Stimulated activated CD4-positive, alpha-beta T cell treated with anti-CD3 and anti-CD28 coated beads, Interleukin-4, amount 100 ng/mL, for 24 hours (primary cell): Measurements from ENCODE around the gene CDH22.

Experiments used
- DNase-seq: peaks from one replicate; pipeline ENCODE4 v3.0.0-alpha.2; 2020

Gene CDH22

DNA sequence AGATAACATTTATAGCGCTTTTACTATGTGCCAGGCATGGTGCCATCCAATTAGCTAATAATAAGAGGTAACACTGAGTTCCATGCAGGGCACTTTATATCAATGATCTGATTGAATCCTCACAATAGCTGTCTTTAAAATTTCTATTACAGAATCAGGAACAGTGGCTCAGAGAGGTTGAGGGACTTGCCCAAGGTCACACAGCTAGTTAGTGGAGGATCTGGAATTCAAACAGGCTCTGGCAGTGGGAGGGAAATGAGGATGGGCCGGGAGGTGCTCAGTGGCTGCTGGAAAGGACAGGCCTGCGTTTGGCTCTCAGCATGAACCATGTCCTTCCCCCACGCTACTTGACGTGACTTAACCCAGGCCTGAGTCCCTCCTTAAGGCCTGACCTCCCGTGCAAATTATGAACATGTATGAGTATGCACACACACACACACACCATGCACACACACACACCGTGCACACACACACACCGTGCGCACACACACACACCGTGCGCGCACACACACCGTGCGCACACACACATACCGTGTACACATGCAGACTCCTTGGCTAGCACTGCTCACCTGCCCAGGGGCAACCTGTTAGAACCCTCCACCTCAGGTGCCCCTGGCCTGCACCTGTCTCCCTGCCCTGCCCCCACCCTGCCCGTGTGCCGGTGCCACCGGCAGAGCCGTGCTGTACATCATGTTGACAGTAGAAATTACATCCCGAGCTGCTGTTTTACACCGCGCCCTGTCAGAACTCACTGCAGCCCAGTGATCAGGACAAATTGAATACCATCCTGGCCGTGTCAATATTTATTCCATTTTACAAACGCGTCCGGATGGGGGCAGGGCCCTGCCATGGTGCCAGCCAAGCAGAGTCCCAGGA, 43.7 kb downstream of the CDH22 start:
- DNase-seq, result no peak

DNA sequence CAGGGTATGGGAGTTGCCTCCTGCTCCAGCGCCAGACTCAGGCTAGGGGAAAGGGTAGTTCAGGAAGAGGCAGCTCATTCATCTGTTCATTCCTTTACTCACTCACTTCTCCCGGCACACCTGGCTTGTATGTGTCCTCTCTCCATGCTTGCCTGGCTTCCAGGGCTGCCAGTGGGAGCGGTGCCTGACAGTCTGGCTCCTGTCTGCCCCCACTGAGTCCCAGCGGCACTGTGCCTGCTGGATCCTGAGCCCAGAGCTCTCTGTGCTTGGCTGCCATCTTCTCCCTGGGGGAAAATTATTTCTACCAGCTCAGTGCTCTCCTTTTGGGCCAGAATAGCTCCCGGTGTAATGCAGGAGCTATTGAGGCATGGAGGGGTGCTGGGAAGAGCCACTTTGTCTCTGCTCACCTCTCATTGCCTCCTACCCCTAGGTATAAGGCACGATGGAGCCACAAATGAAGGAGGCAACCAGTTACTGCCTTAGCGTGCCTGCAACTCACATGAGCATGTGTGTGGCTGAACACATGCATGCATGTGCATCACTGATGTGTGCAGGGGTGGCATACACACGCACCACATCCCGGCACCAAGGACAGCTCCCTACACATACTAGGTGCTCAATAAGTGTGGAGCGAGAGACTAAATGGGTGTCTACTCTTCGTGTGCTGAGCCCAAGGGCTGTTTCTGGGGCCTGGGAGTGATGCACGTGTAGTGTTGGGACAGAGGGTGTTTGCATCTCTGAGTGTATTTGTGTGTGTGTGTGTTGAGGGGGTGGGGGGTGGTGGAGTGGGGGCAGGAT, 46.6 kb downstream of the CDH22 start:
- no peak for DNase-seq

DNA sequence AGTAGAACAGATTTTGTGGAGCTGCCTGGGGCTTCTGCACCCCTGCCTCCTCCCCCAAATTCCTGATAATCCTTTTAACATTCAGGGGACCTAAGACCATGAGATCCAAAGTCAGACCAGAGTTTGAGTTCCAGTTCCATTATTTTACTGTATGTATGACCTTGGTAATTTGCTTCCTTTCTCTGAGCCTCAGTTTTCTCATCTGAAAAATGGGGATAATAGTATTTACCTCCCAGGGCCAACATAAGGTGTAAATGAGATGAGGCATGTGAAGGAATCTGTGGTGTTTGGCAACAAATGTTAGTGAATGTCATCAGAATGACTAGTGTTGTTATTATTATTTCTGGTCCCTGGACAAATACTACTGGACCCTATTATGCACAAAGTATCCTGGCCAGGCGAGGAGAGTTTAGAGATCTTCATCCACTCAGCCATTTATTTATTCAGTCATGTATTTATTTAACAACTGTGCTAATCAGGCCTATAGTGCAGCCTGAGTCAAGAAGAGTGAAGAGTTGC, 47.3 kb downstream of the CDH22 start:
- DNase-seq, result no peak

DNA sequence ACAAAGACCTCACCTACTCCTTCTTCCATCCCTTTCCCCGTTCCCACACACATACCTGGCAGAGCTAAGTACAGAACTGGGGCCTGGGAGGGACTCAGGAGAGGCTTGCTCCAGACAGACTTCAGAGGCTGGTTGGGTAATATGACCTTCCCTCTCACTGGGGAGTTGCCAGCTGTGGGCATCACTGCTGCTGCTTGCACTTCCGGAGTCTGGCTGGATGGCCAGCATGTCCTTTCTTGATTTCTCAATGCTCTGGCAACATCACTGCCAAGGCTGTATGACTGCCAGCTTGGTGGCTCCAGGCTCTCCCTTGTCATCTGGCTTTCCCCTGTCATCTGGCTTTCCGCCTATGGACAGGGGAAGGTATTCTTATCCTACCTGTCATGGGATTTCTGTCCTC, 47.8 kb downstream of the CDH22 start:
- no peak for DNase-seq

DNA sequence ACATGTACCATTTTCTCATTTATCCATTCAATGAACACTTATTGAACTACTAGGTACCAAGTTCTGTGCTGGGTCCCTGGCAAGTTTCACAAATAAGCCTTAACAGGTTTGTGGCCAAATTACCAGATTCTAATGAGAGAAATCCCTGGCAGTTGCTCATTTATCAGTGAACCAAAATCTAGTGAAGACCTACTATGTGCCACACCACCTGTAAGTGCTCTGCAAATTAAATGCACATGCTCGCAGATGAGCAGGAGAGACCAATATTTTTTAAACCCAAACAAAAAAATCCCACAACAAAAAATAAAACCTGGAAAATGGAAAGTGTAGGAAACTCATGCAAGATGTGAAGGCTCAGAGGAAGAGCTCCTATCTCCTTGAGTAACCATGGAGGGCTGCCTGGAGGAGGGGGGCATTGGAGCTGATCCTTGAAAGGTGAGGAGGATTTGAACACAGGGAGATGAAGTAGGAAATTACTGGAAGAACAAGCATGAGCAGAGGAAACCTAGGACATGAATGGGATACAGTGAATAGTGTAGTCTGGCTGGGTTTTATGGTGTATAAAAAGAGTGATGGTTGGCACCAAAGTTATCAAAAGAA, 48.9 kb downstream of the CDH22 start:
- no peak for DNase-seq

DNA sequence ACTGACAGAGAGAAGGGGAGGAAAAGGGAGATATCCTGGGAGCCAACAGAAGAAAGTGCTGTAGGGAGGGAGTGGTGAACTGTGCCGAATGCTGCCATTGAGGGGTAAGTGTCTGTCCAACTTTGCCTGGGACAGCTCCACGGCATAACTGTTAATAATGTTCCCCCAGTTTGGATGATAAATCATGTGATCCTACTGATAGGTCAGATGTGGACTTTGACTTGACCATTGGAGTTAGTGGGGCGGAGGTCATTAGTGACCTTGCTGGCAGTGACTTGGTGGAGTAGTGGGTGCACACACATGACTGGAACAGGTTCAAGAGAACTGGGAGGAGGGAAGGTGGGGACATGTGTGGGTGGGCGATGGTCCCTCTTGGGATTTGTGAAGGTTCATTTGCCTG, 50.4 kb downstream of the CDH22 start:
- no peak for DNase-seq

DNA sequence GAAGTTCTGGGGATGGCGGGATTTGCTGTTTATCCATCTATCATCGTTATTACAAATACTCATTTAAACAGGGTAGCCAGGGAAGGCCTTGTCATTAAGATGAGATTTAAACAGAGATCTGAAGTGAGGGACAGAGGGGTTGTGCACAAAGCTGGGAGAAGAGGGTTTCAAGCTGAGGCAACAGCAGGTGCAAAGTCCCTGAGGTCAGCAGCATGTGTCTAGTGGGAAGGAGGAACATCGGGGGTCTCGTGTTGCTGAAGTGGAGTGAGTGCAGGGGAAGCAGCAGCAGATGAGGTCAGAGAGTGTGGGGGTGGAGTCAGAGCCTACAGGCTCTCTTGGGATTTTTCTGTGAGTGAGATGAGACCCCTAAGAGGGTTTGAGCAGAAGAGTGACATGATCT, 52.0 kb downstream of the CDH22 start:
- DNase-seq, result no peak

DNA sequence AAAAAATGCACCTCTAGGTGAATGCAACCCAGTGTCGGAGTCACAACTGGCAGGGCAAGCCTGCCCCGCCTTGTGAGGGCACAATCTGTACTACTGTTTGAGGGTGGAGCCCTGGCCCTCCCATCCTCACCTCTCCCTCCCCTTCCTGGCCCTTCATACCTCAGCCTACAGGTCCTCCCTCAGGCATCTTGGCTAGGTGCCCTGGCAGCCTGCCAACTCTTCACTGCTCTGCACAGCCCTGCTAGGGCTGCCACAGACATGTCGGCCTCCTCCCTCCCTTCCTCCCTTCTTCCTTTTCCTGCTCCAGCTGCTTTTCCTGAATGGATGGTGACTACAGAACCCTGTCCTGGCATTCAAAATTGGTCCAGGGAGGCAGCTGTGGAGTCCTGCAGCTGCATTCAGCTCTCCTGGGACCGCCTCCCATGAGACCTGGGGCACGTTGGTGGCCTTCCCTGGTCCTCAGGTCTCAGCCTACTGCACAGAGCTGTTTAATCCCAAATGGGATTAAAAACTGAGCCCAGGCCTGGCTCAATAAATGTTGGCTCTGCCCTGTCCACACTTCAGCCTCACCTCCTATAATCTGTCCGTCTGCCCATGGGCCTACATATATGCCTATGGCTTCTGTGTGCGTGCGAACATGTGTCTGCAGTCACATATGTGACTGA, 52.7 kb downstream of the CDH22 start:
- no peak for DNase-seq

DNA sequence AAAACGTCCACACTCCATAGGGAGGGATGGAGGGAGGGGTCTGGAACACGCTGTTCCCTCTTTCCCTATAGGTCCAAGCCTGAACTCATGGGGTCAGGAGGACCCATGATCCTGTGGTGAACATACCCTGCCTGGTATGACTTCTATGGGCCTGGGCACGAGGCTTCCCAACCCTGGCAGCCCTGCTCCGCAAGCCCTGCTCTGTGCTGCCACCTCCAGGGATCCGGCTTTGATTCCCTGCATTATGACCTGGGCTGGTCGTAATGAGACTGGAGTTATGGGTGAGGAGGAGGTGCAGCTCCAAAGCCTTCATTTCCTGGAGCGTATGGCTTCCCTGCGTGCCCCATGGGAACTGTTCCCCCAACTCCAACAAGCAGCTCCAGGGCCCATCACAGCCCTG, 54.9 kb downstream of the CDH22 start:
- no peak for DNase-seq

DNA sequence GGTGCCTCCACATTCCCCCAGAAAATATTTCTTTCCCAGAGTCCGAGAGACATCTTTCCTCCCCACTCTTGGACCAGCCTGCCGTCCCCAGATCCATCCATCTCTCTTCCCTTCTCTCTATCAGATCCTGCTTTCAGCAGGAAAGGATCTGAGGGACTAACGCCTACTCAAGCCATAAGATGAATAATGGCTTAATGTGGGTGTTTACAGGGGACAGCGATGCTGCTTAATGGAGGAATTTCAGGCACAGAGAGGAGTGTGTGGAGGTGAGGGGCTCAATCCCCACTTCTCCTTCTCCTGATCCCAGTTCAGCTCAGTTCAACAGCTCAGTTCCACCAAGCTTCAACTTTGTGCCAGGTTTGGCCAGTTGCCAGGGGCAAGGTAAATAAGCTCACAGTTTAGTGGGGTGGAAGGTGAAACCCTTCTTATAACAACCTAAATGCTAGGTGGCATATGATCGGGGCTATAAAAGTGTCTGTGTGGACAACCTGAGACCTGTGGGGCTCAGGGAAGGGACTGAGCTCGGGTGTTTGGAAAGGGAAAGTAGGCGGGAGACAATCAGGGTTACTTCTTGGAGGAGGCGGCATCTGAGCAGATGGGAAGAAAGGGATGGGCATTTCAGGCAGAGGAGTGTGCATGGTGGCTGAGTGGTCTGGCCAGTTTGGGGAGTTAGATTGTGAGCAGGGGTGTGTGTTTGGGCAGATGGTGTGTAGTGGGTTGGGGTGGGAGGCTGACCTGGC, 55.8 kb downstream of the CDH22 start:
- no peak for DNase-seq

DNA sequence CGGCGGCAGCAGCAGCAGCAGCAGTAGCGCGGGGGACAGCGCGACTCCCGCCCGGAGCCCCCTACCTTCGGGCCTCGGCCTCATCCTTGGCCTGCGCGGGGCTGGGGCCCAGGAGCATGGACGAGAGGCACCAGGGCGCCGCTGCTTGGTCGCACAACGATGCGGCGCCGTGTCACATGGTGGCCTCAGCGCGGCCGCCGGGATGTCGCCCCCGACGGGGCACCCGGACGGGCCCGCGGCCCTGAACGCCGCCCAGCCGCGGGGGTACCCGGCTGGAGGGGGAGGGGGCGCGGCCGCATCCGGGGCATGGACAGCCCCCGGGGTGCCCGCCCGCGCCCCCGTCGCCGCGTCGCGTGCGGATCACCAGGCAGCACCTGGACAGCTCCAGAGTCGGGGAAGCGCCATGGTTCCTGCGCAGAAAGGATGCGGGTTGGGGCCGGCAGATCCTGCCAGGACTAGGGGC, 57.1 kb downstream of the CDH22 start:
- no peak for DNase-seq

DNA sequence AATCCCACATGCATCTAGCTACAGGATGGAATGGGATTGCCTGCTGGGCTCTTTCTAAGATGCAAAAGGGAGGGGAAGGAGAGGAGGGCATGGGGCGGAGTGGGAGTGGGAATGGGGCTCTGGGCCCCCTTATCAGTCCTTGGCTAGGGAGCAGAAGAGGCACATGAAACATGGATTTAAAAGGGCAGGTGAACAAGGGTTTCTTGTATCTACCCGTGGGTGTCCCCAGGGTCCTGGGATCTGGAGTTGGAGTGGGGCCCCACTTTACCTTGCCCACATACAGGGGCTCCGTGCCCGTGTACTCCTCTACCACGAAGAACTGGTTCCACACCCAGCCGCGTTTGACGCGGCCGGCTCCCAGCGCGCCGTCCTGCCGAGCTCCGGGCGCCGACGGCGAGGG, 57.5 kb downstream of the CDH22 start:
- DNase-seq, result no peak

DNA sequence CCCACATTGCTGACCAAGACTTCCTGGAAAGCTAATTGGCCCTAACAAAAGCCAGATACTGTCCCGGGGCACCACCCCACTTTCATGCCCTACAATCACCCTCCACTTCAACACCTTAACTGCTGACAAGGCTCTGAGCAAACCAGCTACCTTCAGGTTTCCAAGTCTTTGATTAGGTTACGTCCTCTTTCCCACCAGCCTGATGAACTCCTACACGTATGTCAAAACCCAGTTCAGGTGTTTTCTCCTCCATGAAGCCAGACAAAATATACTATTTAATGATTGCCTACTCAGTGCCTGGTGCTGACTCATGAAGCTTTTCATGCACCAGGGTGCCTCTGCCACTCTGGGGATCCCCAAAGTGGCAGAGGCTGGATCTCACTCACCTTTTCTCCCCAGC, 58.6 kb downstream of the CDH22 start:
- no peak for DNase-seq

DNA sequence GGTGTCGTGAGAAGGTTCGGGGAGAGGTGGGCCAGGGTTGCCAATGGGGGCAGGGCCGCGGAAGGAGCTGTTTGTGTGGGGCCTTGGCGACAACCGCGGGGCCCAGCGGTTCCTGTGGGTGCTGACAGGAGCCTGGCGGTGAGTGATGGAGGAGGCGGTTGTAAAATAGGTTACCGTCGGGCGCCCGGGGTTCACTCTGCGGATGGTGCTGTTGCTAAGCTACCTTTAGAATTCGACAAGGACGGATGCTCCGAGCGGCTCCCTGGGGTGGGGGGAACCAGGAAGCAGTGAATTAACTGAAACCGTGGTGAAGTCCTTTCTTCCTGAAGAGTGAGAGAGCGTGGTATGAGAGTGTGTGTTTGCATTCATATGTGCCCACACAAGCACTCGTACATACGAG, 61.7 kb downstream of the CDH22 start:
- DNase-seq, result no peak

DNA sequence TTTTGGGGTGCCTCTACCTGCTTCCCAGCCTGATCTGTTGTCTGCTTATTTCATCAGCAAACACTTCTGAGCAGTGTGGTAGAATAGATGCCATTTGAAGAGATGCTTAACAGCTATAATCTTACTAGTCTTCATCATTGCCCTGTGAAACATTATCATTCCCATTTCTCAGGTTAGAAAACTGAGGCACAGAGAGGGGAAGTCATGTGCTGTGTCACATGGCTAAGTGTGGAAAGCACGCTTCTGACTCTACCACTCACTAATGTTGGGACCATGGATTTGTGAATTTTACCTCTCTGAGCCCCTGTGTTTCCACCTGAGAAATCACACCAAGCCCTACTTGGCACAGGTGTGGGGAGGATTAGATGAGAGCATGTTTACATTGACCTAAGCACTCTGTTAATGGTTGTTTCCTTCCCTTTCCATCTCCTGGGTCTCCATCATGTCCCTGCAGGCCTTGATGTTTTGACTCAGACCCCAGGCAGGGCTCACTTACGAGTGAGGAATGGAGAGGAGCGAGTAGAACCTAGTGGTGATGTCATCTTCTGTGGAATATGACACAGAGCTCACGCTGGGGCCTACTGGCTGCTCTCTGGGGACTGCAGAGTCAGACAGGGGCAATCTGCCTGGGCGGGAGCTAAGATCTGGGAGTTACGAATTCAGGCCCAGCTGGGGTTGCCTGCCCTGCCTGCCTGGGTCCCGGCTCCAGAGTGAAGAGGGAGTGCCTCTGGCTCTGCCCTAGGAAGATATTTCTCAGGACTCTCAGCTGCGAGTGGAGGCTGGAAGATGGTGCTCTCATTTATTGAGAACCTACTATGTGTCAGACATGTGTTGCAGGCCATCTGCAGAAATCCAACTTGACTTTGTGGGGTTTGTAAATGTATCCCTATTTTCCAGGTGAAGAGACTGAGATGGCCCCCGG, 64.3 kb downstream of the CDH22 start:
- no peak for DNase-seq

DNA sequence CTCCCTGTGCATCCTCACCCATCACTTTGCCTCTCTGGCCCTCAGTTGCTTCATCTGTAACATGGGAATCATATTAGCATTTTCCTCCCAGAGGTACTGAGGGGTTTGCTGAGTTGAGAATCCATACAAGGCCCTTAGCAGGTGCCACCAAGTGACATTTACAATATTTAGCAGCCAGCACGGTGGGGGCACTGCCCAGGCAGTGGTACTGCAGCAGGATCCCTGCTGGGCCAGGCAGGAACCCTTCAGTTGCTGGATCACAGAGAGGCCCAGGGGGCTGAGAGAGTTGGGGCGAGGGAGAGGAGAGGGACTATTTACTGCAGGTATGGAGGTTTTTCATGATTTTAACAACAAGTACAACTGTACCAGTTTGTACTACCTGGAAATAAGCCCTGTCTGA, 65.9 kb downstream of the CDH22 start:
- no peak for DNase-seq

DNA sequence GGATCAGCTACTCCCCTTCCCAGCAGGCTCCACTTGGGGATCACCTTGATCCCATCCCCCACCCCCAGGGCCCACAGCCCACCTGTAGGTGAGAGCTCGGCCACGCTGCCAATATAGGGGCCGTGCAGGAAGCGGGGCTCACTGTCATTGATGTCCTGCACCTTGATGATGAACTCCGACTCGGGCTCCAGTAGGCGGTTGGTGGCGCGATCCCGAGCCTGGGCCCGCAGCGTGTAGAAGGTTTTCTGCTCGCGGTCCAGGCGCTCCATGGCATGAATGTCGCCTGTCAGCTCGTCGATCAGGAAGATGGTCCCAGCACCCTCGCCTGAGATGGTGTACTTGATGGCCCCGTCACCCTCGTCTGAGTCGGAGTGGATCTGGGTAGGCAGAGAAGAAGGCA, 67.4 kb downstream of the CDH22 start:
- no peak for DNase-seq

DNA sequence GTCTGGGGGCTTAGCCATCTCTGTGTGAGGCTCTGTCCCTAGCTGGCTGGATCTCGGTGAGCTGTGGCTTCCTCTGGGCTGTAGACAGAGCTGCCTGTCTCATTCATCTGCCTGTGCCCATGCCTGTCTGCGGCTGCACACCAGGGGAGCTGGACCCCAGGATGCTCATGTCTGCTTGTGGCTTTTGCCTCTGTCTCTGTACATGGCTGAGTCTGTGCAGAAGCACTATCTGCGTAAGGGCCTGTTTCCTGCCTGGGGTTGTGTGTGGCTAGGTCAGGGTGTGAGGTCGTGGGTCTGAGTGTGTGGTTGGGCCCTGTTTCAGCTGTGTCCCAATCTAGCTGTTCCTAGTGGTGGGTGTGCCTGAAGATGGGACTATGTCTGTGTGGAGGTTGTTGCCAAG, 68.2 kb downstream of the CDH22 start:
- DNase-seq, result no peak

DNA sequence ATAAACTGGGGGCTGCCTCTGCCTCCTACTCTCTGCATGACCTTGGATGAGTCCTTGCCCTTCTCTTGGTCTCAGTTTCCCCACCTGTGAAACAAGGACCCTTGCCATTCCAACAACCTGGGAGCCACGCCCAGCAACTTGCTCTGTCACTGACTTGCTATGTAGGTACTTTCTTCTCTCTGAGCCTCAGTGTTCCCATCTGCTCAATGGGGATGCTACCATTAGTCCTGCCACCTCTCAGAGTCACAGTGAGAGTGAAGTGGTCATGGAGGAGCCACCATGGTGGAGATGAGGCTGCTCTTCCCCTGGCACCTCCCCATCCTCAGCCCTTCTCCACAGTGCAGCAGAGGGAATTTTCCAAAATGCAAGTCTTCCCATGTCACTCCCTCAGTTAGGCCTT, 70.6 kb downstream of the CDH22 start:
- DNase-seq, result no peak

DNA sequence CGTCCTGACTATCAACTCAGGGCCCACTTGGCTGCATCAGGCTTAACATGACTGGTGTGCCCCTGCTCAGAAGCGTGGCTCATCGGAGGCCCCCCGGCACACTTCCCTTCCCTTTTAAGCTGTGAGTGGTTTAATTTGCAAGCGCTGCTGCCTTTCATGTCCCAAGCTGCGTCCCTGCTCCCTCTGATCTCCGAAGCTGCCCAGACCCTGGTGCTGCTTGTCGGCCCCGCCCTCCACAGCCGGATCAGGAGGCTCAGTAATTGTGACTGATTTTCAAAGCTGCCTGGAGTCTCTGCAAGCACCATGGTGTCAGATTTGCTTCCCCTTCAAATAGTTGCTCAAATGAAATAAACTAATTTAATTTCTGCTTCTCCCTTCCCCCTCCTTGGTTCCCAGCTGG, 71.1 kb downstream of the CDH22 start:
- no peak for DNase-seq

DNA sequence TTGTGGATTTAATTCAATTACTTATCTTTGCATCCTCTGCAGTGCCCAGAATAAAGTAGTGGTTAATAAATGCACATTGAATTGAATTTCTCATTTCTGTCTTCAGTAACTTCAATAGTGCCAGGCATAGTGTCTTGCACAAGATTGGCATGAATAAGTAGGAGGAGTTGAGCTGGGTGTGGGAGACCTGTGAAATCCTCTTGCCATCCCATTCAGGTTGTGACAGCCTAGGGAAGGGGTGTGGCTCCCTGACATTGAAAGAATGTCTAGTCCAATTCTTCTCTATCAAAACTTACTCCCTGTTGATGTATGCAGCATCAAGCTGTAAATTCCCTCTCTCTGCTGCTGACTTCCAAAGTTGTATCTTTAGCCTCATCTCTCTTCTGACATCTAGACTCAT, 73.2 kb downstream of the CDH22 start:
- DNase-seq, result no peak
